Cardiac muscle cell (in vitro differentiated cells and primary cell): Measurements from ENCODE around the gene MESD. TPM values are rescaled to one million over a fixed set of nuclear protein-coding genes. Genes with fewer than 3 reads are reported as not detected.

Experiments
- DNase-seq, 2 donors: peaks; one replicate each; pipeline versions ENCODE4 v3.0.0 to v3.0.0-alpha.2; 2010 to 2017; ENCODE audit warnings: low read depth in 1 of 2, low spot score in 1 of 2
- H3K27ac ChIP-seq: fragments of 200-600 bp; sonication (generic); 2 replicates; pipeline ENCODE4 v1.5.1; 2016
- H3K27me3 ChIP-seq: fragments of 200-600 bp; sonication (generic); 2 replicates; pipeline ENCODE4 v1.6.0; 2016; ENCODE audit warnings: control low read depth
- H3K36me3 ChIP-seq: fragments of 200-600 bp; sonication (generic); 2 replicates; pipeline ENCODE4 v1.5.1; 2016; ENCODE audit warnings: control low read depth
- H3K4me1 ChIP-seq: fragments of 200-600 bp; sonication (generic); 2 replicates; pipeline ENCODE4 v1.8.1; 2017; ENCODE audit warnings: low read depth, mild to moderate bottlenecking, mixed run types
- H3K4me3 ChIP-seq: fragments of 200-600 bp; sonication (generic); 2 replicates; pipeline ENCODE4 v1.5.1; 2016; ENCODE audit warnings: mild to moderate bottlenecking
- H3K9me3 ChIP-seq: fragments of 200-600 bp; sonication (generic); 2 replicates; pipeline ENCODE4 v1.5.1; 2017; ENCODE audit warnings: low read depth, mild to moderate bottlenecking, control low read depth
- polyA plus RNA-seq: library from polyadenylated mRNA; unstranded; fragments of >200 nt; fragmentation: Nextera tagmentation; extraction: Ambion mirVana; gene quantifications from 2 replicates; pipeline ENCODE4 v1.2.1, GENCODE V29; 2016
- total RNA-seq: library from RNA; depleted of rRNA; stranded (reverse); fragments of >200 nt; gene quantifications from 2 replicates; pipeline ENCODE4 v1.2.3, GENCODE V29; 2016
- TF ChIP-seq, protein P1 (sequence below): IDR thresholded peaks from 2 replicates; pipeline ENCODE4 v1.5.1; 2012; ENCODE audit warnings: low read depth, mild to moderate bottlenecking, low read length

Gene MESD
- total and polyA plus RNA-seq, 2 experiments from 2014 or later: 20.1 to 35.8 TPM

DNA sequence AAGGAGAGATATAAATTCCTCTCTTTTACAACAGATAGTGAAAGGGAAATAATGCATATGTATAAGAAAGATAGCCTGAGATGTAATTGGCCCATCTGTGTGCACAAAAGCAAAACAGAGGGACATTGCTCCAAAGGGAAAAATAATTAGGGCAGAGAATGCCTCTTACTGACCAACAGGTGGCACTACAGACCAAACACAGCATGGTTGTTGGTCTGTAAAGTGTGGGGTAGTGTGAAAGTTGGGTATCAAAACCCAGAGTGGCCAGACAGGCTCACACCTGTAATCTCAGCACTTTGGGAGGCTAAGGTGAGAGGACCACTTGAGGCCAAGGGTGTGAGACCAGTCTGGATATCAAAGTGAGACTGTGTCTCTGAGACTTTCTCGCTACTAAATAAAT lies 6.6 kb upstream of the MESD start:
- H3K9me3 ChIP-seq: no peaks in the 10 kb centered on the region
- no peak overlapping the region for H3K4me3 ChIP-seq
- no peaks in the 10 kb centered on the region for H3K36me3 ChIP-seq
- no peak overlapping the region for H3K27ac ChIP-seq
- DNase-seq: peak in 1 of 2 donors; percentile 25
- no peaks in the 10 kb centered on the region for H3K4me1 ChIP-seq
- TF ChIP-seq, protein P1, sequence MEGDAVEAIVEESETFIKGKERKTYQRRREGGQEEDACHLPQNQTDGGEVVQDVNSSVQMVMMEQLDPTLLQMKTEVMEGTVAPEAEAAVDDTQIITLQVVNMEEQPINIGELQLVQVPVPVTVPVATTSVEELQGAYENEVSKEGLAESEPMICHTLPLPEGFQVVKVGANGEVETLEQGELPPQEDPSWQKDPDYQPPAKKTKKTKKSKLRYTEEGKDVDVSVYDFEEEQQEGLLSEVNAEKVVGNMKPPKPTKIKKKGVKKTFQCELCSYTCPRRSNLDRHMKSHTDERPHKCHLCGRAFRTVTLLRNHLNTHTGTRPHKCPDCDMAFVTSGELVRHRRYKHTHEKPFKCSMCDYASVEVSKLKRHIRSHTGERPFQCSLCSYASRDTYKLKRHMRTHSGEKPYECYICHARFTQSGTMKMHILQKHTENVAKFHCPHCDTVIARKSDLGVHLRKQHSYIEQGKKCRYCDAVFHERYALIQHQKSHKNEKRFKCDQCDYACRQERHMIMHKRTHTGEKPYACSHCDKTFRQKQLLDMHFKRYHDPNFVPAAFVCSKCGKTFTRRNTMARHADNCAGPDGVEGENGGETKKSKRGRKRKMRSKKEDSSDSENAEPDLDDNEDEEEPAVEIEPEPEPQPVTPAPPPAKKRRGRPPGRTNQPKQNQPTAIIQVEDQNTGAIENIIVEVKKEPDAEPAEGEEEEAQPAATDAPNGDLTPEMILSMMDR: peak; percentile 41
- H3K27me3 ChIP-seq: no peaks in the 10 kb centered on the region

DNA sequence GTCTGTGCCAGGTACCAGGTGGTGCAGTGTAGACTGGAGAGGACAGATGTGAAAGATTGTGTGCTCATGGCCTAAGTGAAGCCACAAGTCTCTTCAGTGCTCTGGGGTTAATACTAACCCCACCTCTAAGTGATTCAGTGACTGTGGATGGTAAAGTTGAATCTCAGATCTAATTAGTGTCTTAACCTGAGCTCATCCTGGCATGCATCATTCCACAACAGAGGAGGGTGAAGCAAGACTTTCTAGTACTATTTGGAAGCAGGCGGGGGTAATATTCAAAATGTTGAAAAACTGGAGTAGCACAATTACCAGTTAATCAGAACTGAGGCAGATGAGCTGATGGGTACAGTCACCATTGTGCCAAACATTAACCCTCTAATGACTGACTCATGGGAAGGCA lies 2.8 kb upstream of the MESD start:
- peaks cover 9% of the 10 kb centered on the region for H3K4me1 ChIP-seq
- no peak for DNase-seq
- TF ChIP-seq, protein P1: no peak

DNA sequence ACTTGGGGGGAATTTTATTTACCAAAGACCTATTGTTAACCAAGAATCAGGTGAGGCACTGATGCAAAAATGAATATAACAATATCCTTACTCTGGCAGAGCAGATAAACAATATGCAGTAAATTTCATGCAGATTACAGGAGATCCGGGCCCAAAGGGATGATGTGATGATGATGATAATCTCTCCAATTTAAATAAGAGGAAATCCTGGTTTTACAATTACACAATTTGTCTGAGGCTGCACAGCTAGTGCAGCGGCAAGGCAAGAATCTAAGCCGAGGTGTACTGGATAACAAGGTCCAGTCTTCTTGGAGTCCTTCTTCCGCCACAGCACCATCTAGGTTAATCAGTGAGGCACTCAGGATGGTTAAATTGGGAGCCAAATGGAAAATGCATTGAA lies 2.4 kb upstream of the MESD start:
- Histone ChIP-seq H3K27ac (no peak overlapping the region), H3K4me1 (peaks cover 9% of the 10 kb centered on the region), H3K27me3 (no peaks in the 10 kb centered on the region), H3K4me3 (no peak overlapping the region), H3K9me3 (no peaks in the 10 kb centered on the region), H3K36me3 (no peaks in the 10 kb centered on the region)
- DNase-seq: no peak
- TF ChIP-seq, protein P1: no peak

More for the DNA sequence above, 2.8 kb upstream of the MESD start:
- Histone ChIP-seq H3K27me3 (no peaks in the 10 kb centered on the region), H3K9me3 (no peaks in the 10 kb centered on the region), H3K27ac (no peak overlapping the region), H3K4me3 (no peak overlapping the region), H3K36me3 (no peaks in the 10 kb centered on the region)

DNA sequence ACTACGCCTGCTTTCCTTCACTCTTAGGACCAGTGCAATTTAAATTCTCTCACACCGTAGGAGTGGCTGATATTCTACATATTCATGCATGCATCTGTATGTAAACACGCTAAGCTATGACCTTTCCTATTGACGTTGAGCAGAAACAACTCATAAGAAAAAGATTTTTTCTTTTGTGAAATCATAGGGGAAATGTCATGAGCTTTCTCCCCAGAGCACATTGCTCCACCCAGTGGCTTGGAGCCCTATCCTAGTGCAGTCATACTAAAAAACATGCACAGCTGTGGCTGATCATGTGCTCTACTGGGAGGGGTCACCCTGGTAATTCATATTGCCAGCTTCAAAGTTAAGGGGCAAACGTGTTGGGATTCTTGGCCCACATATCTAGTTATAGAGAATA lies 1.8 kb upstream of the MESD start:
- Histone ChIP-seq H3K27ac (no peak overlapping the region), H3K4me3 (no peak overlapping the region), H3K9me3 (no peaks in the 10 kb centered on the region), H3K4me1 (peaks cover 13% of the 10 kb centered on the region), H3K36me3 (no peaks in the 10 kb centered on the region), H3K27me3 (no peaks in the 10 kb centered on the region)
- peak in 1 of 2 donors; percentile 72 for DNase-seq
- TF ChIP-seq, protein P1: peak; percentile 16

DNA sequence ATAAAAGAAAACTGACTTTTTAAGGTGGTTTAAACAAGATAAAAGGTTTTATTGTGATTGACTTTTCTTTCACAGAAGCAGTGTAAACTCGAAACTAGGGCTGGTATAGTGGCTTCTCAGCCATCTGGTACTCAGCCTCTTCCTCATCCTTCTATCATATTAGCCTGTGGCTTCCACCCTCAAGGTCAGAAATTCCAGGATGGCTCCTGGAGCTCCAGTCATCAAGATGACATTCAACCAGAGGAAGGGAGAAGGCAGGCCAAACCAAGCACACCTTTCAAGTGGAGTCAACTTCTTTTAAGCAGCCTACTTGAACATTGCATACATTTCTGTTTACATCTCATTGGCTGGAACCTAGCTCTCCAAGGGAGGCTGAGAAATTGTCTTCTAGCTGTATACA lies 1.3 kb upstream of the MESD start:
- Histone ChIP-seq H3K27ac (no peak overlapping the region), H3K36me3 (no peaks in the 10 kb centered on the region), H3K4me1 (peaks cover 13% of the 10 kb centered on the region), H3K27me3 (no peaks in the 10 kb centered on the region), H3K9me3 (no peaks in the 10 kb centered on the region), H3K4me3 (no peak overlapping the region)
- TF ChIP-seq, protein P1: no peak
- DNase-seq: no peak

GRCh38 chr15:80989081-80989517 lies 520 bp downstream of the MESD start:
- Histone ChIP-seq H3K9me3 (no peaks in the 10 kb centered on the region), H3K4me1 (peaks cover 13% of the 10 kb centered on the region), H3K27me3 (no peaks in the 10 kb centered on the region), H3K36me3 (no peaks in the 10 kb centered on the region), H3K27ac (peak overlapping the region; percentile 61), H3K4me3 (peak overlapping the region; percentile 60)
- DNase-seq: peak in 1 of 2 donors; percentile 6
- TF ChIP-seq, protein P1: no peak
